ENCODE data around the gene HDLBP. TPM values are rescaled to one million over a fixed set of nuclear protein-coding genes. Genes with fewer than 3 reads are reported as not detected.

HDLBP gene
- total RNA-seq, 1 experiment from 2014 or later: 467 TPM

DNA sequence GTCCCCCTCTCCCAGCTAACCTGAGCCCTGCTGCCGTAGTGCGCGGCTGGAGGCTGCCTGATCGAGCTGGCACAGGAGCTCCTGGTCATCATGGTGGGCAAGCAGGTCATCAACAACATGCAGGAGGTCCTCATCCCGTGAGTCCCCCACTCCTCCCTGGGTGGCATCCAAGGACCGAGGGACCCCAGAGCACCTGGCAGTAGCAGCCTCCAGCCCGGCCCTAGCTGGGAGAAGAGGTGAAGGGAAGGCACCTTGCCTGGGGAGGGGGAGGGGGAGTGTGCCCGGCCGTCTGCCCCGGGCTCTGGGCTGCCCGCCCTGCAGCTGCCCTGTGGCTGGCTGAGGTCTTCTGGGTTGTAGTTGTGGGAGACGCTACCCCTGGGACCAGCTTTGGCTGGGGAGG, 100.7 kb downstream of the HDLBP start:
- DNase-seq (ENCODE audit: low read depth): no peak

DNA sequence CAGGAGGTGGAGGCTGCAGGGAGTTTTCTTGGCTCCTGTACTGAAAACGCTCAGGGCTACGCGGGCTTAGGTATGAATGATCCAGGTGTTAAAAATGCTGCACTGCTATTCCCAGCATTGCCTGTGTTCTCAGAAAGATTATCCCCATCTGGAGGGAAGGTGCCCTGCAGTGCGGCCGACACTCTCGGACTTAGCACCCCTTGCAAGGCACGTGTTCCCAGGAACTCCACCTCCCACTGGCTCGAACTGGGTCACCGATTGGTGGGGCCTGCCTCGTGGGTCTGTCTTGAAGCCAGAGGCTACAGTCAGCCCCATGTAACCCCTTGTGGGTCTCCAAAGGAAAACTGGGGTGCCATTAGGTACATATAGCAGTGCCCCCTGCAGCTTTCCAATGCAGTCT, 101.3 kb downstream of the HDLBP start:
- DNase-seq (ENCODE audit: low read depth): no peak

DNA sequence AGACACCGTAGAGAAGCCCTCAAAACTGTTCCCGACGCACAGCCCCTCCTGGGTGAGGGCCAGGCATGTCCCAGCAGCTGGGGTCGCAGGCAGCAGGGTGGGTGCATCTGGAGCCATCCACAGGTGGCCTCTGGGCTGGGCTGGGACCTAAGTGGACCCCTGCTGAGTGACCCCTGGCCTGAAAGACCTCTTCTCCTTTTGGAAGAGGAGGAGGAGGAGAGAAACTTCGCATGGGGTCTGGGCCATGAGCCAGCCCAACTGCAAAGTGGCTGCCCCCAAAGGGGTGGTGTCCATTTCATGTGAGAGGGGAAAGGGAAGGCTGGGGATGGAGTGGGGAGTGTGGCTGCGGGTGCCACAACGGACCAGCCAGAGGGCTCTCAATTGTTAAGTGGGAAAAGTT, 101.9 kb downstream of the HDLBP start:
- no peak for DNase-seq (ENCODE audit: low read depth)

DNA sequence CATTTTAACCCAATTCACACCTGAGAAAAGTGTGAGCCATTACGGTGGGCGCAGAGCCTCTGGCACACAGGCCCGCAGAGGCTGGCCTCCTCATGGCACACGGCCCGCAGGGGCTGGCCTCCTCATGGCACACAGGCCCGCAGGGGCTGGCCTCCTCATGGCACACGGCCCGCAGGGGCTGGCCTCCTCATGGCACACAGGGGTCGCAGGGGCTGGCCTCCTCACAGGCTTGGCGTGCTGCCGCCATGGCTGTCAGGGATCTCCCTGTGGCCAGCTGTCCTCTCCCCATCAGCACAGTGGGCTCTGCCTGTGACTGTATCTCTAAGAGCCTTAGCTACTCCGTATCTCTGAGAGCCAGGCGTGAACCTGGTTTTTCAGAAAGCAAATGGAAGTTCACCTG, 102.4 kb downstream of the HDLBP start:
- DNase-seq (ENCODE audit: low read depth): no peak

DNA sequence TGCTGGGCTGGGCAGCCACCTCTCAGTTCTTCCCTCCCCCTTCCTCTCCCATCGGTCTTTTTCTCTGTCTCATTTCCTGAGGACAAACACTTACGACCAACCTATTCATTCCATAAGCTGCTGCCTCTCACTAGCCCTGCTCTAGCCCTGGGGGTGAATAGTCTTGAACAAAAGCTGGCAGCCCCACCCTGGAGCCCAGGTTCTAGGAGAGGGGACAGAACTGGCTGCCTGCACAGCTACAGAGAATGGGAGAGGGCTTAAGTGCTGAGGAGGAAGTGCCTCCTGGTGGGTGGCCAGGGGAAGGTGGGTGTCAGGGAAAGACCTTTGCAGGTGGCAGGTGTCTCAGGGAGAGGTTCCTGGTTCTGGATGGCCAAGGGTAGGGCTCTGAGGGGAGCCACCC, 104.2 kb downstream of the HDLBP start:
- no peak for DNase-seq (ENCODE audit: low read depth)

DNA sequence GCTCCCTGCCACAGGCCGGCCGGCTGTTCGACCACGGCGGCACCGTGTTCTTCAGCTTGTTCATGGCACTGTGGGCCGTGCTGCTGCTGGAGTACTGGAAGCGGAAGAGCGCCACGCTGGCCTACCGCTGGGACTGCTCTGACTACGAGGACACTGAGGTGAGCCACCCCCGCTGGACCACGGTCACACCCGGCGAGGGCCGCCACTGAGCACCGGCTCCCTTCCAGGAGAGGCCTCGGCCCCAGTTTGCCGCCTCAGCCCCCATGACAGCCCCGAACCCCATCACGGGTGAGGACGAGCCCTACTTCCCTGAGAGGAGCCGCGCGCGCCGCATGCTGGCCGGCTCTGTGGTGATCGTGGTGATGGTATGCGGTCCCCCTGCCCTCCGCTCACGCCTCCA, 106.2 kb downstream of the HDLBP start:
- no peak for DNase-seq (ENCODE audit: low read depth)

DNA sequence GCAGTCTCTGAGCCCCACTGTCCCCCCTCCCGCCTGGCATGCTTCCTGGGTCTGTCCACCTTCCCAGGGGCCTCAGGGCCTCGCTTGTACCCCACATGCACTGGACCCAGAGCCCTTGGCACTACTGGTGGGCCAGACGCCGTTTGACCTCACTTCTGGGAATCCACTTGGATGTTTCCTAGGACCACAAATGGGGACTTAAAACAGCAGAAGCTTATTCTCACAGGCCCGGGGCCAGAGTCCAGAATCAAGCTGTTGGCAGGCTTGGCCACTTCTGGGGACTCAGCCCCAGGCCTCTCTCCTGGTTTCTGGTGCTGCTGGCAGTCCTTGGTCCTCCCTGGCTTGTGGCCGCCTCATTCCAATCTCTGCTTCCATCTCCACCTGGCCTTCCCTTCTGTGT, 107.4 kb downstream of the HDLBP start:
- no peak for DNase-seq (ENCODE audit: low read depth)

DNA sequence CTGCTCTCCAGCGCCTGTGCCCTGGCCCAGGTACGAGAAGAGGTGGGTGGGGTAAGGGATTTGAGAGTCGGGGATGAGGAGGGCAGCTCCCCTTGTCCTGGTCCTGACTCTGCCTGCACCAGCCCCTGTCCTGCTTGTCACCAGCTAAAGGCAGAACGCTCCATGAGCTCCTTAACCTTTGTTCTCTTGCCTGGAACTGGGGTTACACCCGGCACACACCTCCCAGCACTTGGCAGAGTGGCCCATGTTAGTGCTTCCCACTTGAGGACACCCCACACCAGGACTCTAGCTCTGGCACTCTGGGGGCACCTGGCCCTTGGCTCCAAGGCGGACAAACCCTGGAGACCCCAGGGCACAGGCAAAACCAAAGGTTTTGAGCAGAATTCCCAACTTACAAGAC, 107.8 kb downstream of the HDLBP start:
- no peak for DNase-seq (ENCODE audit: low read depth)

DNA sequence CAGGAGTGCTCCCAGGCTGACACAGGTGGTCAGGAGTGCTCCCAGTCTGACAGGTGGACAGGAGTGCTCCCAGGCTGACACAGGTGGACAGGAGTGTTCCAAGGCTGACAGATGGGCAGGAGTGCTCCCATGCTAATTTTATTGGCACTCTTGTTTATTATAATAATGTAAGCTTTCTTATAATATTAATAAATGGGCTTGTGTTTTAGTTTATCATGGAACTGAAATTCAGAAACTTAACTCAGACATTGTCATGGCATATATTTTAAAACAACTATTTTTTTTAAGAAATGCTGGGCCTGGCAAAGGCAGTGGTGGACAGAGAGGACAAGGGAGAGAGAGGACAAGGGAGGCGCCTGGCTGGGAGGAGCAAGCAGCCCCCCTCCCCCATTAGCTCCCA, 108.3 kb downstream of the HDLBP start:
- DNase-seq (ENCODE audit: low read depth): no peak

DNA sequence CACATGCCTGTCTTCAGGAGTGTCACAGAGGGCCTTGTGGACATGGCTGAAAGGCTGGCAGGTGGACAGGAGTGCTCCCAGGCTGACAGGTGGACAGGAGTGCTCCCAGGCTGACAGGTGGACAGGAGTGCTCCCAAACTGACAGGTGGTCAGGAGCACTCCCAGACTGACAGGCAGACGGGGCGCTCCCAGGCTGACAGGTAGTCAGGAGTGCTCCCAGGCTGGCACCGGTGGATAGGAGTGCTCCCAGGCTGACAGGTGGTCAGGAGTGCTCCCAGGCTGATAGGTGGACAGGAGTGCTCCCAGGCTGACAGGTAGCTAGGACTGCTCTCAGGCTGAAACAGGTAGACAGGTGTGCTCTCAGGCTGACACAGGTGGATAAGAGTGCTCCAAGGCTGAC, 110.4 kb downstream of the HDLBP start:
- DNase-seq (ENCODE audit: low read depth): no peak

DNA sequence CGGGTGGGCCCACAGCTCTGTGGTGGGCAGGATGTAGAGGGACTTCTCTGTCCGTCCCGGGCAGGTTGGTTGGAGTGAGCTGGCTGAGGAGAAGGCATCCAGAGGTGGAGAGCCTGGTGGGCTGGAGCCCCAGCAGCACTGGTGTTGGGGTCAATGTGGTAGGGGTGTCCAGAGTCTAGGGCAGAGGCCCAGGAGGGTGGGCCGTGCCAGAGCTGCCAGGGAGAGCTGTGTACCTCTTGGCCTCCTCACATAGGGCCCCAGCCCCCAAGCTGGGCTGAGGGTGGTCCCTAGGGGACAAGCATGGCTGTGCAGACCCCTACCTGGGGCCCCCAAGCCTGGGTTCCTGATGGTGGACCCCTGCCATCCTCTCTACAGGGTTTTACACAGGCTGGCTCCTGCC, 111.0 kb downstream of the HDLBP start:
- no peak for DNase-seq (ENCODE audit: low read depth)

DNA sequence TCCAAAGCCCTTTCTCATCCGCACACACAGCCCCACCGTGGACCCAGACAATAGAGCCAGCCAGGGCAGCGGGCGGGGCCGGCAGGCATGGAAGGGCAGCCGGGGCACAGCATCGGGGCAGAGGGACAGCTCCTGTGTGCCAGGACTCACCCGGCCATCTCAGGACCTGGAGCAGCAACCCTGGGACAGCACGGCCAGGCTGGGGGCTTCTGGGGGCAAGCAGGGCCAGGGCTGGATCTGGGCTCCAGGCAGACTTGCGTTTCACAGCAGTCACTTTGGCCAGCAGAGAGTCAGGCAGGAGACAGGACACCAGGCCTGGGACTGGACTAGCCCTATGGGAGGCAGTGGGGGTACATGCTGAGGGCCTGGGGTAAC, 111.5 kb downstream of the HDLBP start:
- DNase-seq (ENCODE audit: low read depth): no peak

DNA sequence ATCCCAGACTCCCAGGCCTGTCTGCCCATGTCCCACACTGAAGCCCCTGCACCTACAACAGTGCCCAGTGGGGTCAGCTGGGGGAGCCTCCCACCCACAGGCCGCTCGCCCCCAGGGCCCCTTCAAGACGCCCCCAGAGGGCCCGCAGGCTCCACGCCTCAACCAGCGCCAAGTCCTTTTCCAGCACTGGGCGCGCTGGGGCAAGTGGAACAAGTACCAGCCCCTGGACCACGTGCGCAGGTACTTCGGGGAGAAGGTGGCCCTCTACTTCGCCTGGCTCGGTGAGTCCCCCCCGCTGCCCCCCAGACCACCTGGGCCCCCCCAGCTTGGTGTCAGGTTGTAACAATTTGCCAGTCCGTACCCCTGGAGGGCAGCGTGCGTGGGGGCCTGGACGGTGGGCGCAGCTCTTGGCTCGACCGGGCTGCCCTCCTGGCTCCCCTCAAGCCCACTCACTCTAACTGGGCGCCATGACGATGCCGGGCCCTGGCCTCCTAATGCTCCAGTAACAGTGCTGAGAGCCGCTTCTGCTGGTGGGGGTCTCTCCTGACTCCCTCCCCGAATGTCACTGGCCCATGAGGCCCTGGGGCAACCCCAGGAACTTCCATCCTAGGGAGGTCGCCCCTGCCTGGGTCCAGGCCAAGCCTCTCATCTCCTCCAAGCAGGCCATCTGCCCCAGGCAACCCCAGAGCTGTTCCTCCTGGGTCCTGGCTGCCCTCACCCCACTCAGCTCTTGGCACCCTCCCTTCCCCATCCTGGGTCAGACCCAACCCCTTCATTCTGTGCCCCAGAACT, 112.1 kb downstream of the HDLBP start:
- no peak for DNase-seq (ENCODE audit: low read depth)

DNA sequence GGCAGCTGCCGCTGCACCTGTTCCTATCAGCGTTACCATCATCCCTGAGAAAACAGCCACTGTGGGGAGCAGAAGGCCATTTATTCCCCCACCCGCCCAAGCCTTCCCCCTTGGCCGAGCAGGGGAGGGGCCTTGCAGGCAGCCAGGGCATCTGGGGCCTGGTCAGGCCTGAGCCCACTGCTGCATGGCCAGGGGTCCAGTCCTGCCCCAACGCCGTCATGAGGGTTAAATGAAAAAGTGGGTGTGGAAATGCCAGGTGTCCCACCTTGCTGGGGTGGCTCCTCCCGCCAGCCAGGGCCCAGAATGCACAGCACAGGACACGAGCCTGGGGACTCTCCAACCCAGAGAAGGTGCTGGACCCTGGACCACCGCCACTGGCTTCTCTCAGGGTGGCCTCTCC, 112.8 kb downstream of the HDLBP start:
- DNase-seq (ENCODE audit: low read depth): no peak

DNA sequence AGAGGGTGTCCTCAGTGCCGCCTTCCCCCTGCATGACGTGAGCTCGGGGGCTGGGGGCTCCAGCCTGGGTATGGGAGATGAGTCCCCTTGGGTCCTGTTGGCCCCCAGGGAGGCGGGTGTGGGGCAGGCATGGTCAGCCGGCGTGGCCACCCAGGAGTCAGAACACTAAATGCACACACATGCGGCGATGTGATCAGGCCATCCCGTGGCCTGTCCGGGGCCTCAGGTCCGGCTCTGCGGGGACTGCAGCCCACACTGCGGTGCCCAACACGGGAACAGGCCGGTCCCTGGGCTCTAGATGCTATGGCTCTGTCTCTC, 113.2 kb downstream of the HDLBP start:
- DNase-seq (ENCODE audit: low read depth): no peak

DNA sequence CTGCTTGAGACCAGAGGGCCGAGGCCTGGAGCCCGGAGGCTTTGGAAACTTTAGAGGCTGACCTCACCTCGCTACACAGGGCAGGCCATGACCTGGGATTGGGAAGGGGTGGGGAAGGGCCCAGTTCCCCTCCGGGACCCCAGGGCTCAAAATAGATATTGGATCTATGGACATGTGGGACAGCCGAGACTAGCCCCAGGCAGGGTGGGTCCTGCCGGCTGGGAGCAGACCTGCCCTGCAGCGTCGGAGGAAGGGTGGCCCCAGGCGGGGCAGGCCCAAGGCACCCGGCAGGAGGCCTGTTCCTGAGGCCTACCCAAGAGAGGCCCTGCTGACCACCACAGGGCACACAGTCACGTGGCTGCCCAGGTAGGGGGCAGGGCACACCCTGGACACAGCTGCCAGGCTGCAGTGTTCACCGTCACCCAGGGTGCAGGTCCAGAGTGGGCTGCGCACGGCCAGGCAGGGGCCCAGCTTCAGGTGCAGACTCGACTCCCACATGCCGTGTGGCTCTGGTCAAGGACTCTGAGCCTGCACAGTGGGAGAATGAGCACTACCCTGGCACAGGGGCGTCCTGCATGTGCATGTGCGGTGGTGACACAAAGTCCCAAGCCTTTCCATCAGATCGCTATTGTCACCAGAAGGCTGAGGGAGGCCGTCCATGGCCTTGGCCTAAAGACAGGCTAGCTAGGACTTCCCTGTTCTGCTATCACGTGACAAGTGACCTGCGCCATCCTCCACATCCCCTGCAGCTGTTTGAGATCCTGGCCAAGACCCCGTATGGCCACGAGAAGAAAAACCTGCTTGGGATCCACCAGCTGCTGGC, 113.8 kb downstream of the HDLBP start:
- DNase-seq (ENCODE audit: low read depth): no peak

DNA sequence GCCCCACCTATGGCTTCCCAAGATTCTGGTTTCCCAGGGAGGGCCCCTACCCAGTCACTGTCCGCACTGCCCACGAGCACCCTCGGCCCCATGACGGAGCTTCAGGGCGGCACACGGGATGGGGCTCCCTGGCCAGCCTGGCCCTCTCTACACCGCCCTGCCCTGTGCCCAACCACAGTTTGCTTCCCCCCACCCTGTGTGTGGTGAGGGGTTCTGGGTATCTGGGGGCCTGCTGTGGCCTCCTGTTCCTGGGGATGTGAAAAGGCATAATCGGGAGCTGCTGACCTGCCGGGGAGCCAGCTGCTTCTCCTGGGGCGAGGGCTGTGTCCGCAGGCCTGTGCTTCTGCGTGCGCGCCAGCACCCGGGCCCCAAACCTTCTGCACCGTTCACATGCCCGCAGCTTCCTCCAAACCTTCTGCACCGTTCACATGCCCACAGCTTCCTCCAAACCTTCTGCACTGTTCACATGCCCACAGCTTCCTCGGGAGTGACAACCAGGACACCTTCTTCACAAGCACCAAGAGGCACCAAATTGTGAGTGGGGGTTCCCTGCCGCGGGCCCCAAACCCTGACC, 114.6 kb downstream of the HDLBP start:
- no peak for DNase-seq (ENCODE audit: low read depth)

DNA sequence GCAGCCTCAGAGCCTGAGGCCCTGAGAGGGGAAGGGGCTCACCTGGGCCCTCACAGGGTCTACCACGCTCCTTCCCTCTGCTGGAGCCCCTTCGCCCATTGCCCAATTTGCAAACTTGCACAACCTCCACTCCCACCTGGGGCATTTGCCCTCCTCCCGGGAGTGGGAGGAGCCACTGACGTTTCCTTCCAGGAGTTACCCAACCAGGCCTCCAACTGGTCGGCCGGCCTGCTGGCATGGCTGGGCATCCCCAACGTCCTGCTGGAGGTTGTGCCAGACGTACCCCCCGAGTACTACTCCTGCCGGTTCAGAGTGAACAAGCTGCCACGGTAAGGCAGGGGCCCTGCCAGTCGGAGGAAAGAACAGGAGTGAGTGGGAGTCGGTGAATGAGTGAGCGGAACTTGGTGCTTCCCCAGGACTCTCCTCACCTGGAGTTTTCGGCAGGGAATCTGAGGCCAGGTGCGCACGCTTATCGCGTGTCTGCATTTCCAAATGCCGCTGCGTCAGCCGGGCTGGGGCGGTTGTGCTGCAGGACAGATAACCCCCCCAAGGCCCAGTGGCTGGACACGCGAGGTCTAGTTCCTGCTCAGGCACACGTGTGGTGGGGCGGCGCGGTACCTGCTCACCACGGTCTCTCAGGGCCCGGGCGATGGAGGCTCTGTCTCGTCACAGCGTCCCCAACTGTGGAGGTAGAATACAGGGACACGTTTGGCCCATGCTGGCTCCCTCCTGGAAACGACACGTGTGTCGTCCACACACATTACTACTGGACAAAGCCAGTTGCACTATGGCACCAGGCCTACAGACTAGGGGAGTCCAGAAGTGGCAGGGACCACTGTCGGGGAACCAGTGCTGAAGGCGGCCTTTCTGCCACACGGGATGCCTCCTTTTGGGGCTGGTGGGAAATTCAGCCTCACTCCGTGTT, 115.3 kb downstream of the HDLBP start:
- no peak for DNase-seq (ENCODE audit: low read depth)

DNA sequence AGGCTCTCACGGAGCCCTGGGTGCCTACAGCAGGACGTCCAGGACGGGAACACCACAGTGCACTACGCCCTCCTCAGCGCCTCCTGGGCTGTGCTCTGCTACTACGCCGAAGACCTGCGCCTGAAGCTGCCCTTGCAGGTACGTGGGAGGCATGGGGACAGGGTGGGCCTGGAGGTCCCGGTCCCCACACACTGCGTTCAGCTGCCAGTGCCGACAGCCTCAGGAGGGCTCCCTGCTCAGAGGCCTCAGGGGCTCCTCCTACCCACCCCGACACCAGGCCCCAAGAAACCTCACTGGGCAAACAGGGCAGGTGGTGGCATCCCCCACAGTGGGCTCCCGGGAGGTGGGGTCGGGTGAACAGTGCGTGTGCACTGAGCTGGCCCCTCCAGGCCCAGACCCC, 116.2 kb downstream of the HDLBP start:
- DNase-seq (ENCODE audit: low read depth): no peak

DNA sequence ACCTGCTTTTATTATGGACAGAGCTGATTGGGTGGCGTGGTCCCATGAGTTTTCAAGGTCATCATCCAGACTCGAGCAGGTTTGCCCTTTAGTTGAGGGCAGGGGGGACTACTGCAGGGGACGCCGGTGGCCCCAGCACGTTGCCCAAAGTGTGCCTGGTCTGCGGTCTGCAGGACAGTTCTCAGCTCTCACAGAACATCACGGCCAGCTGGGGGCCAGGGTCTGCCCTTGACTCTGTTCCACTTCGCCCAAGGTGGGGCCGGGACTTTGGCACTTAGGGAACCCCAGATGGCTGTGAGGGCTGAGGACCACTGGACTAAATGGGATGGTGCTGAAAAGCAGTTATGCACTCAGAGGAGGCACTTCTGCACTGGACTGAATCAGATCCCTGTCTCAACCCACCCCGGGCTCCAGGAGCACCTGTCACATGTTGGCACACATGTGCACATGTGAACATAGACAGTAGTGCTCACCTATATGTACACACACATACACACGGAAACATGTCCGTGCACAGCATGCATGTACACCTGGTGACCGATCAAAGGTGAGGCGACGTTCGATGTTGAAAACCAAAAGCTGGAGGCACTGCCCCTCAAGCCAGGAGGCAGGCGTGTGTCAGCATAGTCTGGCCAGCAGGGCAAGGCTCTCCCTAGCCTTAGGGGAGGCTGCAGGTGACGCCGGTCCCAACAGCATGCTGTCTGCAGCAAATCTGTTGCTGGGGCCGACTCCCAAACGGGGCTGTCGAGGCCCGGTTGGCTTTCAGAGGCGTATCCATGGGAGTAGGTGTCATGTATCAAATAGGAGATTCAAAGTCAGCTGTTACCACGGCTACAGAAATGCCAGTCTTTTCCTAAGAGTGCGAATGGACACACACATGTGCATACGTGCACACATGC, 116.8 kb downstream of the HDLBP start:
- no peak for DNase-seq (ENCODE audit: low read depth)

DNA sequence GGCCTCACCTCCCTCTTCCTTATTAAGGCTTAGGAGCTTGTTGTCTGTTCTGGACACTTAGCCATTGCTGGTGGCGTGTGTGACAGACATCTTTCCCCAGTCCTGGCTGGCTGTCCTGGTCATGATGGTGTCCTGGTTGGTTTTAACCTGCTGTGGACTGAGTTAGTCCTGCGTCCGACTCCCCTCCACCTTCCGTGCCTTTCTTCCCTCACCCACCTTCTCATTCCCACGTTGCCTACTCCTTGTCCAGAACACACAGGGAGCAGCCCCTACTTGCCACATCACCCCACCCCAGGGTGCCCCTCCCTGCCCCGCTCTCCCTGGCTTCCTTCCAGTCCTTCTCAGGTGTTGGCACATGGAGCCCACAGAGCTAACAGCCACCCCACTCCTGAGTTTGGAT, 117.5 kb downstream of the HDLBP start:
- DNase-seq (ENCODE audit: low read depth): no peak
